ENCODE measurements around the gene ZDHHC17. TPM values are rescaled to one million over a fixed set of nuclear protein-coding genes. Genes with fewer than 3 reads are reported as not detected.

The ZDHHC17 gene
- total RNA-seq, 1 experiment from 2014 or later, result 25.3 TPM

- no TSS peak for BruUV-seq (replicated peaks)
- Histone ChIP-seq H3K79me2 (ENCODE audit: insufficient read depth, low read length) (peaks cover 27% of the 10 kb centered on the region), H3K27ac (ENCODE audit: low read depth, low read length) (no peak overlapping the region), H3K4me3 (replicated peaks in 1 of 2; ENCODE audit: low read depth in 1 of 2, low read length in 2 of 2) (no peak overlapping the region), H3K36me3 (ENCODE audit: control insufficient read depth in 1 of 2, insufficient read depth in 2 of 2, low read length in 2 of 2) (no peaks in the 10 kb centered on the region), H3K9ac (ENCODE audit: low read length) (no peak overlapping the region), H2AFZ (ENCODE audit: low read depth, low read length, poor library complexity, severe bottlenecking) (no peak overlapping the region), H3K4me2 (ENCODE audit: low read length) (no peak overlapping the region), H3K27me3 (ENCODE audit: insufficient read depth, low read length) (no peaks in the 10 kb centered on the region), H3K9me2 (ENCODE audit: insufficient read depth) (no peaks in the 10 kb centered on the region), H3K9me3 (ENCODE audit: control insufficient read depth in 1 of 2, insufficient read depth in 1 of 2, low read depth in 1 of 2, low read length in 2 of 2) (no peaks in the 10 kb centered on the region), H4K20me1 (ENCODE audit: insufficient read depth) (0 out of 2 replicates have a peak, but pooled peaks cover 4% of the 10 kb centered on the region), H3K4me1 (ENCODE audit: control insufficient read depth in 1 of 2, insufficient read depth in 2 of 2, low read length in 2 of 2) (no peaks in the 10 kb centered on the region)
- ChIA-PET CTCF (interaction anchor here (1.1 kb wide), 1 partner anchor 171 kb away, joined by 3 read pairs; no protein-coding TSS in a partner anchor), POLR2A (no interaction called here), RAD21 (ENCODE audit: low non-redundant PET in 1 of 2, low total read pairs in 2 of 2, uncharacterized antibody in 2 of 2, unreplicated experiment in 2 of 2) (no interaction called here)
- no peak for ATAC-seq
- intact Hi-C loops (cut with micrococcal nuclease), result loop anchor here (5.0 kb wide), 2 partner anchors 446 to 1266 kb away; partner anchors contain the start of gene BBS10
- TF ChIP-seq TCF7L2 (IDR thresholded peaks at IDR 0.05; ENCODE audit: borderline replicate concordance, extremely low read depth, insufficient read depth, insufficient read length) (no peak), ZBTB33 (IDR thresholded peaks at IDR 0.05; ENCODE audit: extremely low read depth, insufficient replicate concordance, low read length) (no peak), SP1 (IDR thresholded peaks at IDR 0.05; ENCODE audit: low read depth) (no peak), EZH2 (IDR thresholded peaks at IDR 0.05) (no peak), POLR2AphosphoS5 (IDR thresholded peaks at IDR 0.05; ENCODE audit: low read depth, low read length) (no peak), JUND (IDR thresholded peaks at IDR 0.05) (no peak), POLR2A (IDR thresholded peaks at IDR 0.05; ENCODE audit: borderline replicate concordance, extremely low read depth, insufficient read depth, insufficient read length) (no peak), MAX (IDR thresholded peaks at IDR 0.05) (no peak), ZFX (IDR thresholded peaks at IDR 0.05) (no peak), SRF (IDR thresholded peaks at IDR 0.05; ENCODE audit: low read depth) (no peak), EZH2phosphoT487 (IDR thresholded peaks at IDR 0.05; ENCODE audit: borderline replicate concordance) (no peak), CEBPB (IDR thresholded peaks at IDR 0.05; ENCODE audit: low read depth) (no peak), FOSL1 (IDR thresholded peaks at IDR 0.05; ENCODE audit: low read depth) (no peak)
- TF ChIP-seq, protein P1, sequence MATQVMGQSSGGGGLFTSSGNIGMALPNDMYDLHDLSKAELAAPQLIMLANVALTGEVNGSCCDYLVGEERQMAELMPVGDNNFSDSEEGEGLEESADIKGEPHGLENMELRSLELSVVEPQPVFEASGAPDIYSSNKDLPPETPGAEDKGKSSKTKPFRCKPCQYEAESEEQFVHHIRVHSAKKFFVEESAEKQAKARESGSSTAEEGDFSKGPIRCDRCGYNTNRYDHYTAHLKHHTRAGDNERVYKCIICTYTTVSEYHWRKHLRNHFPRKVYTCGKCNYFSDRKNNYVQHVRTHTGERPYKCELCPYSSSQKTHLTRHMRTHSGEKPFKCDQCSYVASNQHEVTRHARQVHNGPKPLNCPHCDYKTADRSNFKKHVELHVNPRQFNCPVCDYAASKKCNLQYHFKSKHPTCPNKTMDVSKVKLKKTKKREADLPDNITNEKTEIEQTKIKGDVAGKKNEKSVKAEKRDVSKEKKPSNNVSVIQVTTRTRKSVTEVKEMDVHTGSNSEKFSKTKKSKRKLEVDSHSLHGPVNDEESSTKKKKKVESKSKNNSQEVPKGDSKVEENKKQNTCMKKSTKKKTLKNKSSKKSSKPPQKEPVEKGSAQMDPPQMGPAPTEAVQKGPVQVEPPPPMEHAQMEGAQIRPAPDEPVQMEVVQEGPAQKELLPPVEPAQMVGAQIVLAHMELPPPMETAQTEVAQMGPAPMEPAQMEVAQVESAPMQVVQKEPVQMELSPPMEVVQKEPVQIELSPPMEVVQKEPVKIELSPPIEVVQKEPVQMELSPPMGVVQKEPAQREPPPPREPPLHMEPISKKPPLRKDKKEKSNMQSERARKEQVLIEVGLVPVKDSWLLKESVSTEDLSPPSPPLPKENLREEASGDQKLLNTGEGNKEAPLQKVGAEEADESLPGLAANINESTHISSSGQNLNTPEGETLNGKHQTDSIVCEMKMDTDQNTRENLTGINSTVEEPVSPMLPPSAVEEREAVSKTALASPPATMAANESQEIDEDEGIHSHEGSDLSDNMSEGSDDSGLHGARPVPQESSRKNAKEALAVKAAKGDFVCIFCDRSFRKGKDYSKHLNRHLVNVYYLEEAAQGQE (IDR thresholded peaks at IDR 0.05; ENCODE audit: low read depth), result no peak
- TF ChIP-seq, protein P2, sequence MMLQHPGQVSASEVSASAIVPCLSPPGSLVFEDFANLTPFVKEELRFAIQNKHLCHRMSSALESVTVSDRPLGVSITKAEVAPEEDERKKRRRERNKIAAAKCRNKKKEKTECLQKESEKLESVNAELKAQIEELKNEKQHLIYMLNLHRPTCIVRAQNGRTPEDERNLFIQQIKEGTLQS (IDR thresholded peaks at IDR 0.05), result no peak
- TF ChIP-seq, protein P3, sequence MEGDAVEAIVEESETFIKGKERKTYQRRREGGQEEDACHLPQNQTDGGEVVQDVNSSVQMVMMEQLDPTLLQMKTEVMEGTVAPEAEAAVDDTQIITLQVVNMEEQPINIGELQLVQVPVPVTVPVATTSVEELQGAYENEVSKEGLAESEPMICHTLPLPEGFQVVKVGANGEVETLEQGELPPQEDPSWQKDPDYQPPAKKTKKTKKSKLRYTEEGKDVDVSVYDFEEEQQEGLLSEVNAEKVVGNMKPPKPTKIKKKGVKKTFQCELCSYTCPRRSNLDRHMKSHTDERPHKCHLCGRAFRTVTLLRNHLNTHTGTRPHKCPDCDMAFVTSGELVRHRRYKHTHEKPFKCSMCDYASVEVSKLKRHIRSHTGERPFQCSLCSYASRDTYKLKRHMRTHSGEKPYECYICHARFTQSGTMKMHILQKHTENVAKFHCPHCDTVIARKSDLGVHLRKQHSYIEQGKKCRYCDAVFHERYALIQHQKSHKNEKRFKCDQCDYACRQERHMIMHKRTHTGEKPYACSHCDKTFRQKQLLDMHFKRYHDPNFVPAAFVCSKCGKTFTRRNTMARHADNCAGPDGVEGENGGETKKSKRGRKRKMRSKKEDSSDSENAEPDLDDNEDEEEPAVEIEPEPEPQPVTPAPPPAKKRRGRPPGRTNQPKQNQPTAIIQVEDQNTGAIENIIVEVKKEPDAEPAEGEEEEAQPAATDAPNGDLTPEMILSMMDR (IDR thresholded peaks at IDR 0.05 in 2 of 3, conservative IDR thresholded peaks at IDR 0.05 in 1 of 3; ENCODE audit: borderline replicate concordance in 1 of 3, insufficient read depth in 1 of 3, low read depth in 2 of 3, low read length in 2 of 3), result no peak
- no peak for DNase-seq (ENCODE audit: low read depth, low spot score)
Measured at GRCh38 chr12:76792828-76793227, 28.9 kb downstream of the ZDHHC17 start.

Data from HCT116 (cell line).